ENCODE data around the gene AOC1.

The AOC1 gene

GRCh38 chr7:150877536-150877935 is 25.2 kb downstream of the AOC1 start:
- H3K27me3 Mint-ChIP-seq (ENCODE audit: low read depth, poor library complexity): peaks cover 16% of the 10 kb centered on the region
- peaks cover 19% of the 10 kb centered on the region for H3K4me1 Mint-ChIP-seq
- peaks cover 31% of the 10 kb centered on the region for H3K9me3 Mint-ChIP-seq
- H3K36me3 Mint-ChIP-seq (ENCODE audit: low read depth): no peaks in the 10 kb centered on the region
- H3K4me3 Mint-ChIP-seq: no peak overlapping the region
- no peak for DNase-seq
- TF ChIP-seq CTCF (IDR thresholded peaks at IDR 0.05): no peak
- peak overlapping the region; percentile 79 for H3K27ac Mint-ChIP-seq

- Mint-ChIP-seq H3K4me3 (no peak overlapping the region), H3K27ac (no peak overlapping the region), H3K36me3 (ENCODE audit: low read depth) (no peaks in the 10 kb centered on the region), H3K4me1 (peaks cover 19% of the 10 kb centered on the region), H3K9me3 (peaks cover 49% of the 10 kb centered on the region), H3K27me3 (ENCODE audit: low read depth, poor library complexity) (peaks cover 17% of the 10 kb centered on the region)
- DNase-seq: no peak
- no peak for TF ChIP-seq CTCF (IDR thresholded peaks at IDR 0.05)
Observed at GRCh38 chr7:150879345-150879744, 27.0 kb downstream of the AOC1 start.

GRCh38 chr7:150881189-150881588 is 28.9 kb downstream of the AOC1 start:
- Mint-ChIP-seq H3K9me3 (peaks cover 65% of the 10 kb centered on the region), H3K4me3 (no peak overlapping the region), H3K36me3 (ENCODE audit: low read depth) (no peaks in the 10 kb centered on the region), H3K27me3 (ENCODE audit: low read depth, poor library complexity) (peaks cover 12% of the 10 kb centered on the region), H3K27ac (no peak overlapping the region), H3K4me1 (peaks cover 19% of the 10 kb centered on the region)
- no peak for TF ChIP-seq CTCF (IDR thresholded peaks at IDR 0.05)
- DNase-seq: no peak

GRCh38 chr7:150890853-150891584 is 38.7 kb downstream of the AOC1 start:
- DNase-seq: no peak
- Mint-ChIP-seq H3K27ac (no peak overlapping the region), H3K9me3 (peaks cover 43% of the 10 kb centered on the region), H3K4me1 (no peaks in the 10 kb centered on the region), H3K27me3 (ENCODE audit: low read depth, poor library complexity) (peaks cover 19% of the 10 kb centered on the region), H3K36me3 (ENCODE audit: low read depth) (no peaks in the 10 kb centered on the region), H3K4me3 (no peak overlapping the region)
- no peak for TF ChIP-seq CTCF (IDR thresholded peaks at IDR 0.05)

GRCh38 chr7:150891740-150892139 is 39.4 kb downstream of the AOC1 start:
- no peak for TF ChIP-seq CTCF (IDR thresholded peaks at IDR 0.05)
- H3K36me3 Mint-ChIP-seq (ENCODE audit: low read depth): no peaks in the 10 kb centered on the region
- no peak overlapping the region for H3K27ac Mint-ChIP-seq
- H3K9me3 Mint-ChIP-seq: peaks cover 38% of the 10 kb centered on the region
- peaks cover 19% of the 10 kb centered on the region for H3K27me3 Mint-ChIP-seq (ENCODE audit: low read depth, poor library complexity)
- no peak for DNase-seq
- H3K4me1 Mint-ChIP-seq: no peaks in the 10 kb centered on the region
- no peak overlapping the region for H3K4me3 Mint-ChIP-seq

- no peaks in the 10 kb centered on the region for H3K36me3 Mint-ChIP-seq (ENCODE audit: low read depth)
- H3K27me3 Mint-ChIP-seq (ENCODE audit: low read depth, poor library complexity): peaks cover 33% of the 10 kb centered on the region
- TF ChIP-seq CTCF (IDR thresholded peaks at IDR 0.05): no peak
- H3K9me3 Mint-ChIP-seq: peaks cover 23% of the 10 kb centered on the region
- peaks cover 18% of the 10 kb centered on the region for H3K4me1 Mint-ChIP-seq
- no peak overlapping the region for H3K4me3 Mint-ChIP-seq
- DNase-seq: no peak
- no peak overlapping the region for H3K27ac Mint-ChIP-seq
Observed at GRCh38 chr7:150895809-150896208, 43.5 kb downstream of the AOC1 start.

Data from nephron progenitor cell (in vitro differentiated cells).